Measurements from ENCODE around the gene INSRR.

- no peak for TF ChIP-seq CTCF (IDR thresholded peaks at IDR 0.05; ENCODE audit: borderline replicate concordance, extremely low read depth, low read length, poor library complexity, severe bottlenecking)
- TF ChIP-seq EZH2 (IDR thresholded peaks at IDR 0.05; ENCODE audit: borderline replicate concordance, low read depth, low read length, severe bottlenecking) = no peak
These were observed 9.4 kb upstream of the INSRR start for GRCh38 chr1:156868341-156868740.

All from DND-41 (cell line).